GM23338 (cell line): ENCODE data around the gene FGFRL1.

Experiments used
- CTCF ChIP-seq, 2 experiments: fragments of 200-600 bp in 1 of 2; sonication (generic) in 1 of 2; conservative IDR thresholded peaks; 2 replicates each; pipeline versions ENCODE4 v1.5.1 to v1.6.1; 2016 to 2017; ENCODE audit warnings: antibody characterized with exemption in 2 of 2, low read depth in 2 of 2, mild to moderate bottlenecking in 2 of 2, moderate library complexity in 1 of 2
- EZH2phosphoT487 ChIP-seq: fragments of 200-600 bp; sonication (generic); IDR thresholded peaks from one replicate; pipeline ENCODE4 v1.8.1; 2018; ENCODE audit warnings: antibody characterized with exemption; ENCODE audit not compliant: unreplicated experiment

GRCh38 chr4:1047106-1047975, 35.9 kb downstream of the FGFRL1 start:
- TF ChIP-seq CTCF (conservative IDR thresholded peaks at IDR 0.05; ENCODE audit: low read depth in 2 of 2) (no peak), EZH2phosphoT487 (no peak)
